NCI-H748 (cell line): ENCODE results near the gene RAI1.

Experiments used
- DNase-seq: peaks from one replicate; lab custom pipeline; 2025; ENCODE audit not compliant: unreplicated experiment; lab: John Stamatoyannopoulos, UW

RAI1 gene

DNA sequence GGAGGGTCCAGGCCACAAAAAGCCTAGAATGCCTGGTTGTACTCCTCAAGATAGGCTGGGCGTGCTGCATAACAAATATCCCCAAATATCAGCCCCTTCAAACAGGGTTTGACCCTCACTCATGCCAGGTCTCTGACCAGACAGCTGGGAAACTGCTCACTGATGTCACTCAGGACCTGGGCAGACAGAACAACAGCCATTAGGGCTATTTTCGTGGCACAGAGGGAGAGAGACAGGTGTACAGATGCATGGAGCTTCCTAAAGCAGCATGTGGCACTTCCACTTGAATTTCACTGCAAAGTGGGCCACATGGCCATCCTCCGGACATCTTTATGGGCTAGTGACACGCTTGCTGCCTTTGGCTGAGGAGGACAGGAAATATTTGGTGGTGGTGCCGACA, 82.5 kb downstream of the RAI1 start:
- no peak for DNase-seq

DNA sequence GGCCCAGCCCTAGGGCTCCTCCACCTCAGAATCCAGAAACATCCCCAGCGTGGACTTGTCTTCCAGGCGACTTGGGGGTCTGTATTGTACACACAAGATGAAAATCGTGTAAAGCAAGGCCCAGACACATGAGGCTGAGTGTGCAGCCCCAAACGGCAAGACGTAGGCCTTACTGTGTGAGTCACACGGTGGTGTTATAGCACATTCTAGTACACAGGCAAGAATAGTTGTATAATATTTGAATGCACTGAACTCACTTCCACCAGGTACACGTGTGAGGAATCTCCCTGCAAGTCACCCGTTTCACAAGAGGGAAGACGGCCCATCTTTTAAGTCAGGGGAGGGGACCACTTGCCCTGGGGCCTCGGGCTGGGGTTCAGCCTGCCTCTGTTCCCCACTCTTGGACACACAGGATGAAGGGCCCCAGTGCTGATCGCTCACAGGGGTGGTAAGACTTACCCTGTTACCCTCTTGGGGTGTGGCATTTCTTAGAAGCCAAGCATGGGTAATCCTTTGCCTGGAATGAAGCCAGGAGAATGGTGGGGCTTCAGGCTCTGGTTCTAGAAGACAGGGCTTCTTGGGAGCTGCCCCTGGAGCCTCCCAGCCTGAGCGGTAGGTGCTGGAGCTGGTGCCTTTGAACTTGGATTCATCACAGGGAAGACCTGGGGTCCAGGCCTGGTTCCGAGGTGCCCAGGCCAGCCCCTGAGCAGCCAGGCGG, 84.3 kb downstream of the RAI1 start:
- DNase-seq, result no peak

DNA sequence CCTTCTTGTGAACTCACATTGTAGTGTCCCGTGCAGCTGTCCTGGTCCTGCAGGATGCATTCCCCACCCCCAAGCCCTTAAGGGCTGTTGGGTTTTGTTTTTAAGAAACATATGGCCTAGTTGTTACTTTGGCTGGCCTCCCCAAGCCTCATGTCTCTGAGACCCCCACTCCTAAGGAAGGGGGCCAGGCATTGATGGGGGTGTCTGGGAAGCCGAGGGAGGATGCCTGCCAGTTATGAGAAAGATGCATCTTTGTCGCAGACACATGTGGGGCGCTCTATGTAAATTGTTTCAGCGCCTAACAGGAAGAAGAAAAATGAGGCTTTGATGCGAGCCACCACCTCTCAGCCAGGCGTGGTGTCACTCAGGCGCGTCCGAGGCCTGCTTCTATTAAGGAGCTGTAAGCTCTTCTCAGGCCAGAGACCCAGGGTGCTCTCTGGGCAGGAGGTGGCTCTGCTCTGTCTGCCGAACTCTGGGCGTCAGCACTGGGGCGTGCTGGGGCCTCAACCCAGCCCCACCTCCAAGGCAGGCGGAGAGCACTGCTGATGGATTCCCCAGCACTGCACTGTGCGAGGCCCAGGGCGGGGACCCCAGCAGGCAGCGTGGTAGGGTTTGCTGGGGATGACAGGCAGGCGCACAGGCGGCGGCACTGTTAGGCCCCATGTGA, 85.0 kb downstream of the RAI1 start:
- DNase-seq, result no peak

DNA sequence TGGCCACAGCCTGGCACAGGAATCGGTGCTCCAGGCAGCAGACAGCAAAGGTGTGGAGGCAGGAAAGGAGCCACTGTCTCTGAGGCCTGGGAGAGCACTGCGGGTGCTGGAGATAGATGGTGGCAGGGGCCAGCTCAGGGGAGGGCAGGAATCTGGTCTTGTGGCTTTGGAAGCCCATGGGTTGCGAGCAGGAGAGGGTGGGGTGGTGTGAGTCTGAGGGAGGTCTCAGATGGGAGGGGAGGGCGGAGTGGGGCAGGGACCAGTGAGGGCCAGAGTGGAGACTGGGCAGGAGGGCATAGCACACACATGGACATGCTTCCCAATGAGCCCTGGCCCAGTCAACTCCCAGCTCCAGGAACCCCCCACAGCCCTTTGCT, 85.5 kb downstream of the RAI1 start:
- DNase-seq, result no peak

DNA sequence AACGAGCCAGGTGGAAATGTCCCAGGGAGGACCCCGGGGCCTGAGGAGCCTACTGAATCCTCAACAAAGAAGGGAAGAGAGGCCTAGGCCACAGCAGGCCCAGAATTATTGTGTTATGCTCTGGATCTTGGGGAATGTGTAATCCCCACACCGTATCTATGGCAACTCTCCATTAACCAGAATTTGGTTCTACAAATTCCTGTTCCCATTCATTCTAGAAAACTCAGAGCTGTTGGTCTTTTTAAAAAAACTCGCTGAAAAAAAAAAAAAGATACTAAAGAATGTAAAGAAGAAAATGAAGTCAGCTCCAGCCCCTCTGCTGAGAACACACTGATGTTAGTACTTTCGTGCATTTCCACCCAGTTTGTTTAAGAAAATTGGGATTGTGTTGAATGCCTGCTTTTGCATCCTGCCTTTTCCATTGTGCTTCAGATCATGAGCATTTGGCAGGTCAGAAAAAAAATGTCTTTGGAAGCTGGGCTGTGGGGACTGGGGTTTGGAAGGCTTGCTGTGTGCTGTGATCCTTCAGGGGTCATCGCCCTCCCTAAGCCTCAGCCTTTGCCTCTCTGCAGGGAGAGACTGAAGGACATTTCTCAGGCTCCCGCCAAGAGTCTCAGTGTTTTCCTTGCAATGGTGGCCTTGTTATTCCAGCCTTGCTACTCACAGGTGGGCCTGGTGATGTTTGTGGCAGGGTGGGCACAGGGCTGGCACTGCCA, 86.1 kb downstream of the RAI1 start:
- no peak for DNase-seq

DNA sequence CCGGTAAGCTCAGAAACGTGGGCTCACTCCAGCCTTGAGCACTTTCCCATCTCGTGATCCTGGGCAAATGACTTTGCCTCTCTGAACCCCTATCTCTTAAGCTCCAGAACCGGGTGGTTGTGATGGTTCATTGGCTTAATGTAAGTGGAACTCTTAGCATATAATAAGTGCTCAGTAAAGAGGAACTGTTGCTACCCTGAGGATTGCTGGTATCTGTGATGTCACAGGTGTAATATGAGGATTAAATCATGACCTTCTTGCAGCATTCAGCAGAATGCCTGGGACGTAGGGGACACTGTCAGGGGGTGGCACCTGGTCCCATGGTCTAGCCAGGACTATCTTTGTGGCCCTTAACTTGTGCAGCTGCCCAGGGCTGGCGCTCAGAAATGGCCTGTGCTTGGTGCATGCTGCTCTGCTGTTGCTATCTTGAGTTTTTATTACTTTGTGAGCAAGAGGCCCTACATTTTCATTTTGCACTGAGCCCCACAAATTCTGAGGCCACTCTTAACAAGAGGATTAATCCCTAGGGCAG, 86.7 kb downstream of the RAI1 start:
- DNase-seq, result no peak

DNA sequence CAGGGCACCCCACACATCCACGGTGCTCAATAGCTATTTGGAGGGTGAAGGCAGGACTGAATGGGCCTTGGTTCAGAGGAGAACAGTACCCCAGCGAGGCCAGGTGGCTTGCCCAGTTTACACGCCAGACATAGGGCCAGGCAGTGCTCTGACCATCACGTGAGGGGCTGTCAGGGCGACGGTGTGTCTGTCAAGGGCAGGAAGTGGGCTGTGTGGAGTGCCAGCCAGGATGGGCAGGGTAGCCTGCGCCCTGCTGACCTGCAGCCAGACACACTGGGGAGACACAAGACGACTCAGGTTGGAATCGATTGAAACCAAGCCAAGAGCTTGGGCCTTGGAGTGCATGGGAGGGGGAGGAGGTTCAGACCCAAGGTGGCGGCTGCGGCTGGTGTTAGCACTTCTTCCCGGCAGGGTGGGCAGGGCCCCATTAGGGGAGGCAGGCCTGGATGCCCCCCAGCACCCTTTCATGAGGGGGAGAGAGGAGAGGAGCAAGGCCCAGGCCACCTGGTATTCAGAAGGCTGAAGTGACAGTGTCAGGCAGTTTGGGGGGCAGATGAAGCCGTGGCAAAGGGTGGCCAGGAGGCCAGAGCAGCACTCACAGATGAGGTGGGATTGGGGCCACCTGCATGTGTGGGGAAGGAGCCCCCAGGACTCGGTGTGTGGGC, 87.3 kb downstream of the RAI1 start:
- no peak for DNase-seq

DNA sequence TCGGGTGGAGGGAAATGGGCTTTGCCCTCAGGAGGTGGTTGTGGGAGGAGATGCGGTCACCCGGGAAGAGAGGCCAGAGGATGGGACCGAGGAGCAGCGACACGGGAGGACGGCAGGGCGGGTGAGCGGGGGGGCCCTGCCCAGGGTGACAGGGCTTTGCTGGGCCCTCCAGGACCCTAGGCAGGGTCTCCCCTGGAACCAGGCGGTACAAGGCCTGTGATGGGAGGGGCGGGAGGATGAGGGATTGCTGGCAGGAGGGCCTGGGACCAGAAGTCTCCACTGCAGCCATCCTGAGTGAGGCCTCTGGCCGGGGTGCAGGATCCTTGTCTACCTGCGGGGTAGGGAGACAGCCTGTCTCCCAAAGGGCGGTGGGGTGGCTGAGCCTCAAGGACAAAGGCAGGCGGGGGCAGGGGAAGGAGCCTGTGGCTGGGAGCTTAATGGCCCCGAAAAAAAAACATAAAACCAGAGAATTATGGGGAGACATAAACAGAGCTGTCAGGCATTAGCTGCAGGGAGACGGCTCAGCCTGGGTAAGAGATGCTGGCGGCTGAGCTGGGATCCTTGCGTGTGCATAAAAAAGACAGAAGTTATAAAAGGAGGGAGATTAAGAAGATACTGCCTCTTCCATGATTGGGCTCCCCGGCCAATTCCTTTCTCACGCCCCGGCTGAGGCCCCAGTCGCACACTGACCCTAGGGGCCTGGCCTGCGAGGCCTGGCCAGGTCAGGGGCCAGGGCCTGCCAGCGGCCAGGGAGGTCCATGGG, 88.8 kb downstream of the RAI1 start:
- DNase-seq, result no peak

DNA sequence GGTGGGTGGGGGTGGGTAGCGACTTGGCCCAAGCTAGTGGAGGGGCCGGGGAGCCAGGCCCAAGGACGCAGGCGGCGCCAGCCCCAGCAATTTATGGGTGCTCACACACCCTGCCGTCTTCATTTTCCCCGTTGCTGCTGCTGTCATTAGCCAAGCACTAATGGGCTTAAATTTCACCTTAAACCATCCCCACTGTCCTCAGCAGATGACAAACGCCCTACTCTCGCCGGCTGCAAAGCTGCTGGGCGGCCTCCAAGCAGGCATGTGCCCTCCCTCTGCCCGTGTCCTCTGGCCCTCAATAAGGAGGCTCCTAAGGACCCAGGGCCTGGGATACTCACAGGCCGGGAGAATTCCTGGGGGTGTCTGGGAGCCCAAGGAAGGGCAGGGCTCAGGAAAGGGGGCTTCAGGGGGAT, 89.4 kb downstream of the RAI1 start:
- DNase-seq, result no peak

DNA sequence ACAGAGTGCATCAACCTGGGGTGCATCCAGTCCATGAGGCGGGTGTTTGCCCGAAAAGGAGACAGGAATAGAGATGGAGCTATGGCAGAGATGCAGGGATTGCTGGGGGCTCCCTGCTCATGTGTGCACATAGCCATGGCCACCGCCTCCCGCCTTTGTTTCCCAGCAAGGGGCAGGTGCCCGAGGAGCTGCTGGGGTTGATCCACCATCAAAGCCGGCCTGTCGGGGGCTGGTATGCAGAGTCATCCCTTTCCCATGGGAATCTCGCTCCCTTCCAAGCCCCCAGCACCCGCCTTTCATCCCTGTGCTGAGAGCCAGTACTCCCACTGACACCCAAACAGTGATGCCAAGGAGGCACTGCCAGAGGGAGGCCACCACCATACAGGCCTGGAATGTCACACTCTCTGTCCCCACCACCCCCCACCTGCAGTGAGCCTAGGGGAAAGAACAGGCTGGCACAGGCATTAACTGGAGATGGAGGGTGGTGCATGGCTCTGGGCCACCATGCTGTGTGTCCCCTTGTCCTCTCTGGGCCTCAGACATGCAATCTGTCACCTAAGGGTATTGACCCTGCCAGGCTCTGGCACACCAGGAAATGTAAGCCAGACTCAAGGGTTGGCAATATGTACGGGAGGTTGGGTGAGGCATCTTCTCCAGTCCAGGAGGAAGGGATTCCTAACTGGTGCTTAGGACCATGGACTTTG, 90.4 kb downstream of the RAI1 start:
- DNase-seq, result no peak

DNA sequence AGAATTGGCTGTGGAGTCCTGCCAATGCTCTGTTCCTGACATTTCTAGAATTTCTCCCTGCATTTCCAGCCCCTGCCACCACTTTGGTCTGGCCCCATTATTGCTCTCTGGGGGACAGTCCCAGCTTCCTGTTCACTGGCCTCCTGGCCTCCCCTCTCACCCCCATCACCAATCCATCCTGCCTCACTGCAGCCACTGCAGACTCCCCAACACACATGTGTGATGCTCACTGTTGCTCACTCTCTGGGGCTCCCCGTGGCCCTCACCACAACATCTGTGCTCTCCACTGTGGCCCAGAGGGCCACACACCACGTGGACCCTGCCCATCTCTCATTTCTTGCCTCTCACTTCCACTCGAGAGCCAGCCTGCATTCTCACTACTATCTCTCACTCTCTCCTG, 91.0 kb downstream of the RAI1 start:
- no peak for DNase-seq

DNA sequence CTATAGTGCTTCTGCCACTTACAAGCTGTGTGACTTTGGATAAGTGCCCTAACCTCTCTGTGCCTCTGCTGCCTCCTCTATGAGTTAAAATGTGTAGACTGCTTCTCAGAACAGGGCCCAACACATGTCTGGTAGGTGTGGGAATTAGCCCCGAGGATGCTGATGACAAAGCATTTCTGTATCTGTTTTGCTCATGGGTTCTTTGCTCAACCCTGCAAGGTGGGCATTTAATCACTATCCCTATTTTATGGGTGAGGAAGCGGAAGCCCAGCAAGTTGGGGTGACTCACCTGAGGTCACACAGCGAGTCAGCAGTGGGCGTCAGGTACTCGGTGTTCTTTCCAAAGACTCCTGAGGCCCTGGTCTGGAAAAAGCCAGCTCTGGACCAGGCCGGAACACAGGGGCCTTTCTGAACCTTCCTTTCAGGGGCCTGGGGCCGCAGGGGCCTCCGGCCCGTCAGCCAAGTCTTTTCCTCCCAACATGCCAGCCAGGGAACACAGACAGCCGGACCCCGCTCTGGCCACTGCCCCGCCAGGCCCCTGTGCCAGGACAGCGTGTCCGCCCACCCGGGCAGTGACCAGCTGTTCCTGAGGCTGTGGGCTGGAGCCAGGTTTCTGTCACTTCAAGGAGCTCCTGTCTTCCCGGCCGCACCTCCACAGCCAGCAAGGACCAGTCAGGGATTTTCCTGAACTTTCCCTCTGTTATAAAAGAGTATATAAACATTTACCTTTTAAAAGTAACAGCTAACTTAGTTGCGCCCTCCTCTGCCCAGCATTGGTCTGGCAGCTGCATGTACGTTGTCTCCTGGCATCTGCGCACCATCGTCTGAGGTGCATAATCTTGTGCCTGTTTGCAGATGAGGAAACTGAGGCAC, 93.0 kb downstream of the RAI1 start:
- no peak for DNase-seq

DNA sequence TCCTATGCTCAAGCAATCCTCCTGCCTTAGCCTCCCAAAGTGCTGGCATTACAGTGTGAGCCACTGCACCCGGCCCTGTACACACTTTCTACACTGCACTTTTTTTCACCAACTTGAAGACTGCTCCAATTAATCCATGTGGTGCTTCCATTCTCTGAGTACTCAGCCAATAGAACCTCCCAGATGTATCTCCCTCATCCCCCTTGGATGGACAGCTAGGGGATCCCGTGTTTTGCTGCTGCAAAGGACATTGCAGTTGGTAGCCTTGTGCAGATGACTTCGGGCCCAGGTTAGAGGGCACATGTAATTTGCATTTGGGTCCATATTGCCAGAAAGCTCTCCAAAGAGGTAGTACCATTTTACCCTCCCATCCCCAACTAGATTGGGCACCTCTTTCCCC, 95.6 kb downstream of the RAI1 start:
- no peak for DNase-seq

DNA sequence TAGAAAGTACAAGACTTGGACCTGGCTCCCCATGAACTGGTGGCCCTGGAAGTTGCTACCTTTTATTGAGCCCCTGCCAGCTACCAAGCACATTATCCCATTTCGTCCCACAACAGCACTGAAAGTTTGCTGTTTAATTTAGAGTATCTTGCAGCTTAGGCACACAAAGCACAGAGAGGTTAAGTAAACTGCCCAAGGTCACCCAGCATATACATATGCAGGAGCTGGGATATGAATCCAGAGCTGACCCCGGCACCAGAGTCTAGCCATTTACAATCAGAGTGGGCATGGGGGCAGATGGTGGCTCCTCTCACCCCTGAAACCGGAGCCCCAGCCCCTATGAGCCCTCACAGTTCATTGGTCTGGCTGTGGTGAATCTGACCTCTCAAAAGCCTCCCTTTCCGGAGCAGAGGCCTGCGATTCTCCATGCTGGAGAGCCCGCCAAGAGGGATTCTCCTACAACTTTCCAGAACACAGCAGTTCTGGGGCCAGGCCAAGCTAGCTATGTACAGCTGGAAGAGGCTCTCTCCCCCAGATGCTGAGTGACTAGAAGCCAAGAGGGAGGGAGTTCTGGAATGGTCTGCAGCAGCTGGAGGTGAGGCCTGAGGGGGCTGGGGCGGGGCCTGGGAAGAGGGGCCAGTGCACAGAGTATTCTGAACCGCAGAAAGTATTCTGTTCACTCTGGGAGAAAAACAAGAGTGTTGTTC, 97.2 kb downstream of the RAI1 start:
- no peak for DNase-seq

DNA sequence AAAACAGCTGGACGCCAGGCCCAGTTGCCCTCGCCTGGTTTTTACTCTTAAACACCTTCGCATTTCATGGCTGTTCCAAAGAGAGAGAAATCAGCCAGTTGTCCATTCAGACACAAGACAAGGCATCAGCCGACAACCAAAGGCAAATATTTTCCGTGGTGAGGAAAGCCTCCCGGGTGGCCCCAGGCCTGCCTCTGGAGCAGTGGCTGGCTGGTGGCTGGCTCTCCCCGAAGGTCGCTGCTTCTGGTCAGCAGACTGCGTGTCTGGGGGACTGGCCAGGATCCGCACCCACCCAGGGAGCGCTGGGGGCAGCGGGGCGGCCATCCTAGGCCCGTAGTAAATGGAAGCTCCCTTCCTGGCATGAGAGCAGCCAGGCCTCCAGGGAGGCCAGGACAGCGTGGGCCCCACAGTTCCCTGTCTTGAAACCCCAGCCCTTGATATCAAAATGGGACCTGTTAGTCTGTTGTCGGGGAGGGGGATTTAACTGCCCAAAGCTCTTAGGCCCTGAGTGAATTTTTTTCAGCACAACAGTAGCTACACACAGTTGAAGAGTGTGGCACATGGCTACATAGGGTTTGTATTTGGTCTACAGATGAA, 97.9 kb downstream of the RAI1 start:
- no peak for DNase-seq

DNA sequence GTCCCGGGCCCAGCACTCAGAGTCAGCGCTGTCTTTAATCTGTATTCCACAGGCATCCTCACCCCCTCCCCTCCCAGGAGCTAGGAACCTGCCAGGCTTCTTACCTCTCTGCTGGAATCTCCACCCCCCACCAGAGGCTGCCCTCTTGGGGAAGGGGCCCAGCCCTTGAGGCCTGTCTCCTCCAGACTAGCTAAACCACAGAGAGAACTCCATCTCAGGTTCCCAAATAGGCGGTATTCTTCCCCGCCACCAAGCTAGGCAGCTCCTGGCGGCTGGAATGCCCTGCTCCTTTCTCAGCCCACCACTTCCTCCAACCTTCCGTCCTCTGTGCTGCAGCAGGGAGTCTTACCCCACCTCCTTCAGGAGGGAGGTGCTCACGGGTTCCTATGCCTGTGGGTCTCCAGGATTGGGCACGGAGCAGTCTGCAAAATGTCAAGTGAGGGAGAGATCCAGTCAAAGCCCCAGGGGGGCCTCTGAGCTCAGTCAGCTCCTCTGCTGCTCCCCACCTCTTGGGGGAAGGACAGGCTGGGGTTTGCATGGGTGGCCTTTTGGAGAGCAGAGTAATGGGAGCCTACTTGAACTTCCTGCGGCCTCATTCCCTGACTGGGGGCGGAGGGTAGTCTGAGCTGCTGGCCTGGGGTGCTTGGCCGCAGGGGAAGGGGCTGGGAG, 99.8 kb downstream of the RAI1 start:
- DNase-seq, result peak; percentile 57

DNA sequence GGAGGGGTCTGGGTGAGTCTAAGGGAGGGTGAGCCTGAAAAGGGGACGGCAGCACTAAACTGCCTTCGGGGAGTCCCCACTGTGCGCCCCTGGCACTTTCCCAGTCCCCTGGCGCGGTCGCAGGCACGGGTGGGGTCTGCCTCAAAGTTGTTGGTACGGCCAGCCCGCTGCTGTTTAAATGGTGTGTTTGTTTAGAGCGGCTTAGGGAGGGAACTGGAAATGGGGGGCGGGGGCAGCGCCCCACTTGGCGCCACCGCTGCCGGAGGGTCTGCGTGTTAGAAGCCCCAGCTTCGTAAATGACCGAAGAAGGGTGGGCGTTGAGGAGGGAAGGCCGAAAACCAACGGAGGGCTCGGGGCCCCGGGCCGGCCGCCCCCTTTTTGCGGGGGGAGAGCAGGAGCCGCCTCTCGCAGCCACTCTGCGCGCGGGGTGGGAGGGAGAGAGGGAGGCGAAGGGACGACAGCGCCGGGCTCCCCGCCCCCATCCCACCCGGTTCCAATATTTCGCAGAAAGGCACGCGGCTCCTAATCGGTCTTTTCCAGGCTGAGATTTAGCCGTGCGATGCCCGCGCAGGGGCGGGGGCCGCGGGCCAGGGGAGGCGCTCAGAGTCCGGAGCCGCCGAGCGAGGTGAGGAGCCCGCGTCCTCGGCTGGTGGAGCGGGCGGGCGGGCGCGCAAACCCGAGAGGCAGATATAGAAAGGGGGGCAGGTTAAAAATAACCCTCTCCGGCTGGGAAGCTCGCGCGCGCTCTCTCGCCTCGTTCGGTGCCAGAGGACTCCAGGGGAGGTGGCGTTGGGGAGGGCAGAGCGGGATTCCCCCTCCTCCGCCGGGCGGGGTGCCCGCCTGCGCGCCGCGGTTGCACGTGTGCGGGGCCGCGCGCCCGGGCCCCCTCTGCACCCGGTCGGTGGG, 100.6 kb downstream of the RAI1 start:
- peak; percentile 86 for DNase-seq
